ENCODE measurements around the gene SPTBN4.
"Not testable (repeated sequence)": the region's sequence is repeated elsewhere in the genome, so short reads cannot be mapped to it uniquely, and the experiment has no call there.

Gene SPTBN4

GRCh38 chr19:40471111-40471510 lies 4.3 kb downstream of the SPTBN4 start:
- Histone ChIP-seq H2BK120ac (ENCODE audit: low read depth, low read length) (no peak overlapping the region), H3K4me3 (ENCODE audit: insufficient read depth in 1 of 2, low read depth in 1 of 2, low read length in 2 of 2) (no peak overlapping the region), H3K18ac (ENCODE audit: low read depth in 1 of 2, low read length in 2 of 2) (no peak overlapping the region), H4K91ac (ENCODE audit: low read length) (no peak overlapping the region), H2BK12ac (ENCODE audit: low read length in 2 of 2) (no peak overlapping the region), H2AK5ac (ENCODE audit: low read length, severe bottlenecking) (no peak overlapping the region), H3K27ac (ENCODE audit: low read length, poor library complexity, severe bottlenecking) (no peak overlapping the region), H3K36me3 (ENCODE audit: control insufficient read depth in 1 of 2, insufficient read depth in 2 of 2, low read depth in 1 of 2, low read length in 2 of 2) (no peaks in the 10 kb centered on the region), H3K9me3 (ENCODE audit: control insufficient read depth, low read length) (no peaks in the 10 kb centered on the region), H3K23ac (ENCODE audit: low read length in 2 of 2) (no peak overlapping the region), H3K14ac (ENCODE audit: low read length in 2 of 2) (no peak overlapping the region), H3K9ac (ENCODE audit: low read length) (no peak overlapping the region), H3K4me2 (ENCODE audit: low read length, poor library complexity, severe bottlenecking) (no peak overlapping the region), H3K4ac (ENCODE audit: low read depth in 1 of 2, low read length in 2 of 2) (no peak overlapping the region), H2BK5ac (ENCODE audit: low read depth, low read length, poor library complexity, severe bottlenecking) (no peak overlapping the region), H3K4me1 (ENCODE audit: control insufficient read depth, insufficient read depth, low read depth, low read length) (peaks cover 13% of the 10 kb centered on the region), H4K8ac (ENCODE audit: low read length) (no peak overlapping the region), H2AFZ (ENCODE audit: low read depth, low read length) (no peak overlapping the region), H2BK15ac (ENCODE audit: low read depth, poor library complexity, severe bottlenecking) (no peak overlapping the region), H3K27me3 (ENCODE audit: control insufficient read depth in 1 of 2, insufficient read depth in 1 of 2, low read length in 2 of 2) (peaks cover 0 to 9% of the 10 kb centered on the region in 2 experiments), H3K79me1 (replicated peaks; ENCODE audit: low read length, poor library complexity, severe bottlenecking) (no peaks in the 10 kb centered on the region)
- no peak for DNase-seq
- 94% methylated on average over 3 of the region's 3 CpGs for WGBS

GRCh38 chr19:40472516-40472915 lies 5.7 kb downstream of the SPTBN4 start:
- H2AFZ ChIP-seq (ENCODE audit: low read depth, low read length): no peak overlapping the region
- no peak overlapping the region for H3K27ac ChIP-seq (ENCODE audit: low read length, poor library complexity, severe bottlenecking)
- no peak overlapping the region for H2BK15ac ChIP-seq (ENCODE audit: low read depth, poor library complexity, severe bottlenecking)
- 96% methylated on average over 12 of the region's 13 CpGs for WGBS
- no peak overlapping the region for H3K18ac ChIP-seq (ENCODE audit: low read depth in 1 of 2, low read length in 2 of 2)
- no peak overlapping the region for H3K4me3 ChIP-seq (ENCODE audit: insufficient read depth in 1 of 2, low read depth in 1 of 2, low read length in 2 of 2)
- H3K4me1 ChIP-seq (ENCODE audit: control insufficient read depth, insufficient read depth, low read depth, low read length): no peaks in the 10 kb centered on the region
- no peak overlapping the region for H2BK120ac ChIP-seq (ENCODE audit: low read depth, low read length)
- H3K36me3 ChIP-seq (ENCODE audit: control insufficient read depth in 1 of 2, insufficient read depth in 2 of 2, low read depth in 1 of 2, low read length in 2 of 2): no peaks in the 10 kb centered on the region
- no peak overlapping the region for H3K14ac ChIP-seq (ENCODE audit: low read length in 2 of 2)
- no peak overlapping the region for H3K9ac ChIP-seq (ENCODE audit: low read length)
- no peak overlapping the region for H2BK5ac ChIP-seq (ENCODE audit: low read depth, low read length, poor library complexity, severe bottlenecking)
- H4K8ac ChIP-seq (ENCODE audit: low read length): no peak overlapping the region
- peaks cover 0 to 7% of the 10 kb centered on the region in 2 experiments for H3K27me3 ChIP-seq (ENCODE audit: control insufficient read depth in 1 of 2, insufficient read depth in 1 of 2, low read length in 2 of 2)
- no peak overlapping the region for H3K4me2 ChIP-seq (ENCODE audit: low read length, poor library complexity, severe bottlenecking)
- H3K4ac ChIP-seq (ENCODE audit: low read depth in 1 of 2, low read length in 2 of 2): no peak overlapping the region
- no peaks in the 10 kb centered on the region for H3K9me3 ChIP-seq (ENCODE audit: control insufficient read depth, low read length)
- H4K91ac ChIP-seq (ENCODE audit: low read length): no peak overlapping the region
- H3K23ac ChIP-seq (ENCODE audit: low read length in 2 of 2): no peak overlapping the region
- no peak for DNase-seq
- H2AK5ac ChIP-seq (ENCODE audit: low read length, severe bottlenecking): no peak overlapping the region
- no peaks in the 10 kb centered on the region for H3K79me1 ChIP-seq (replicated peaks; ENCODE audit: low read length, poor library complexity, severe bottlenecking)
- H2BK12ac ChIP-seq (ENCODE audit: low read length in 2 of 2): no peak overlapping the region

- Histone ChIP-seq H3K4me3 (ENCODE audit: insufficient read depth in 1 of 2, low read depth in 1 of 2, low read length in 2 of 2) (no peak overlapping the region), H3K23ac (ENCODE audit: low read length in 2 of 2) (no peak overlapping the region), H4K91ac (ENCODE audit: low read length) (no peak overlapping the region), H3K27me3 (ENCODE audit: control insufficient read depth in 1 of 2, insufficient read depth in 1 of 2, low read length in 2 of 2) (peaks cover 0 to 3% of the 10 kb centered on the region in 2 experiments), H3K36me3 (ENCODE audit: control insufficient read depth in 1 of 2, insufficient read depth in 2 of 2, low read depth in 1 of 2, low read length in 2 of 2) (no peaks in the 10 kb centered on the region), H4K8ac (ENCODE audit: low read length) (no peak overlapping the region), H3K18ac (ENCODE audit: low read depth in 1 of 2, low read length in 2 of 2) (no peak overlapping the region), H3K4ac (ENCODE audit: low read depth in 1 of 2, low read length in 2 of 2) (no peak overlapping the region), H3K9ac (ENCODE audit: low read length) (no peak overlapping the region), H3K4me1 (ENCODE audit: control insufficient read depth, insufficient read depth, low read depth, low read length) (no peaks in the 10 kb centered on the region), H2BK12ac (ENCODE audit: low read length in 2 of 2) (no peak overlapping the region), H3K79me1 (replicated peaks; ENCODE audit: low read length, poor library complexity, severe bottlenecking) (no peaks in the 10 kb centered on the region), H2AFZ (ENCODE audit: low read depth, low read length) (no peak overlapping the region), H3K27ac (ENCODE audit: low read length, poor library complexity, severe bottlenecking) (no peak overlapping the region), H3K14ac (ENCODE audit: low read length in 2 of 2) (no peak overlapping the region), H2BK15ac (ENCODE audit: low read depth, poor library complexity, severe bottlenecking) (no peak overlapping the region), H3K9me3 (ENCODE audit: control insufficient read depth, low read length) (no peaks in the 10 kb centered on the region), H3K4me2 (ENCODE audit: low read length, poor library complexity, severe bottlenecking) (no peak overlapping the region), H2BK120ac (ENCODE audit: low read depth, low read length) (no peak overlapping the region), H2BK5ac (ENCODE audit: low read depth, low read length, poor library complexity, severe bottlenecking) (no peak overlapping the region), H2AK5ac (ENCODE audit: low read length, severe bottlenecking) (no peak overlapping the region)
- DNase-seq: no peak
- WGBS: 100% methylated on average over 1 of the region's 4 CpGs
Observed at GRCh38 chr19:40474737-40475136, 7.9 kb downstream of the SPTBN4 start.

- H2BK12ac ChIP-seq (ENCODE audit: low read length in 2 of 2); H3K79me1 ChIP-seq (replicated peaks; ENCODE audit: low read length, poor library complexity, severe bottlenecking); H3K4me3 ChIP-seq (ENCODE audit: insufficient read depth in 1 of 2, low read depth in 1 of 2, low read length in 2 of 2); H4K91ac ChIP-seq (ENCODE audit: low read length); H2AFZ ChIP-seq (ENCODE audit: low read depth, low read length); H3K23ac ChIP-seq (ENCODE audit: low read length in 2 of 2); H3K14ac ChIP-seq (ENCODE audit: low read length in 2 of 2); H3K27ac ChIP-seq (ENCODE audit: low read length, poor library complexity, severe bottlenecking); H3K4me1 ChIP-seq (ENCODE audit: control insufficient read depth, insufficient read depth, low read depth, low read length); H2BK5ac ChIP-seq (ENCODE audit: low read depth, low read length, poor library complexity, severe bottlenecking); H2BK15ac ChIP-seq (ENCODE audit: low read depth, poor library complexity, severe bottlenecking); H3K27me3 ChIP-seq (ENCODE audit: control insufficient read depth in 1 of 2, insufficient read depth in 1 of 2, low read length in 2 of 2); H3K4ac ChIP-seq (ENCODE audit: low read depth in 1 of 2, low read length in 2 of 2); H3K36me3 ChIP-seq (ENCODE audit: control insufficient read depth in 1 of 2, insufficient read depth in 2 of 2, low read depth in 1 of 2, low read length in 2 of 2); H3K9ac ChIP-seq (ENCODE audit: low read length); H3K9me3 ChIP-seq (ENCODE audit: control insufficient read depth, low read length); H3K4me2 ChIP-seq (ENCODE audit: low read length, poor library complexity, severe bottlenecking); H2BK120ac ChIP-seq (ENCODE audit: low read depth, low read length); DNase-seq; H4K8ac ChIP-seq (ENCODE audit: low read length); H2AK5ac ChIP-seq (ENCODE audit: low read length, severe bottlenecking); H3K18ac ChIP-seq (ENCODE audit: low read depth in 1 of 2, low read length in 2 of 2): not testable (repeated sequence)
- WGBS: 99% methylated on average over 15 of the region's 15 CpGs
Observed at GRCh38 chr19:40475878-40476644, 9.3 kb downstream of the SPTBN4 start.
